ENCODE results near the gene LAMB3. TPM values are rescaled to one million over a fixed set of nuclear protein-coding genes. Genes with fewer than 3 reads are reported as not detected.

The LAMB3 gene
- total RNA-seq, 3 donors from 2014 or later, result 40.3 to 142 (median 62.1) TPM

GRCh38 chr1:209626346-209627026, 25.7 kb downstream of the LAMB3 start:
- Histone ChIP-seq H3K9me3 (no peaks in the 10 kb centered on the region), H3K4me1 (ENCODE audit: low read depth) (peaks cover 8% of the 10 kb centered on the region), H3K4me3 (no peak overlapping the region), H3K36me3 (ENCODE audit: low read depth) (no peaks in the 10 kb centered on the region)
- ATAC-seq, result no peak
- TF ChIP-seq CTCF (IDR thresholded peaks at IDR 0.05), result no peak
- DNase-seq, result no peak
- intact Hi-C loops (cut with DNase I, micrococcal nuclease), result no loop called here

GRCh38 chr1:209625791-209626285, 26.4 kb downstream of the LAMB3 start:
- intact Hi-C loops (cut with DNase I, micrococcal nuclease), result no loop called here

GRCh38 chr1:209624558-209625549, 27.4 kb downstream of the LAMB3 start:
- TF ChIP-seq CTCF (IDR thresholded peaks at IDR 0.05), result no peak
- Histone ChIP-seq H3K4me3 (no peak overlapping the region), H3K9me3 (no peaks in the 10 kb centered on the region), H3K36me3 (ENCODE audit: low read depth) (no peaks in the 10 kb centered on the region), H3K4me1 (ENCODE audit: low read depth) (peaks cover 10% of the 10 kb centered on the region)
- ATAC-seq (no peak), DNase-seq (no peak)
- intact Hi-C loops (cut with DNase I, micrococcal nuclease), result no loop called here

More at GRCh38 chr1:209625791-209626285, 26.4 kb downstream of the LAMB3 start:
- DNase-seq, result no peak
- no peak overlapping the region for H3K4me3 ChIP-seq
- TF ChIP-seq CTCF (IDR thresholded peaks at IDR 0.05), result no peak
- H3K36me3 ChIP-seq (ENCODE audit: low read depth), result no peaks in the 10 kb centered on the region
- H3K9me3 ChIP-seq, result no peaks in the 10 kb centered on the region
- peaks cover 12% of the 10 kb centered on the region for H3K4me1 ChIP-seq (ENCODE audit: low read depth)
- ATAC-seq, result no peak

- intact Hi-C loops (cut with DNase I, micrococcal nuclease), result no loop called here
- DNase-seq (no peak), ATAC-seq (no peak)
- Histone ChIP-seq H3K4me1 (ENCODE audit: low read depth) (peaks cover 22% of the 10 kb centered on the region), H3K36me3 (ENCODE audit: low read depth) (no peaks in the 10 kb centered on the region), H3K4me3 (no peak overlapping the region), H3K9me3 (no peaks in the 10 kb centered on the region)
- no peak for TF ChIP-seq CTCF (IDR thresholded peaks at IDR 0.05)
Observed at GRCh38 chr1:209622841-209623829, 29.1 kb downstream of the LAMB3 start.
